GM19452 (cell line): ENCODE data around the gene HDAC10.
"Not testable (repeated sequence)": the region's sequence is repeated elsewhere in the genome, so short reads cannot be mapped to it uniquely, and the experiment has no call there.

ENCODE experiments used
- ATAC-seq: cut with Tn5 transposase; IDR thresholded peaks from one replicate; pipeline ENCODE4 v1.9.1; 2021; ENCODE audit not compliant: unreplicated experiment

The HDAC10 gene

DNA sequence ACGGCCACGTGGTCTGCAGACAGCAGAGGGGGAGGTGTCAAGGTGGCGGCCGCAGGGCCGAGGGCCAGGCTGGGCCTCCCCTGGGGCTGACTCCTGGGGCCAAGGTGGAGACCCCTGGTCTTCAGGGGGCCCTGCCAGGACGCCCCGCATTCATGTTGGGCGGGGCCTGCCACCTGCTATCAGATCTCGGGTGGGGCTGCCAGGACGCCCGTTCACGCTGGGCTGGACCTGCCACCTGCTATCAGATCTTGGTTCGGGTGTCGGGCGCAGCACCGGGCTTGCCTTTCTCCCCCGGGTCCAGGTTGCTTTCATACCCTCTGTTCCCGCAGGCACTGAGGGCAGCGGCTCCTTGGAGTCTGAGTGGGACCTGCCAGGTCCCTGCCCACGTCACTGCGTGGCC lies 35.2 kb upstream of the HDAC10 start:
- ATAC-seq, result no peak

DNA sequence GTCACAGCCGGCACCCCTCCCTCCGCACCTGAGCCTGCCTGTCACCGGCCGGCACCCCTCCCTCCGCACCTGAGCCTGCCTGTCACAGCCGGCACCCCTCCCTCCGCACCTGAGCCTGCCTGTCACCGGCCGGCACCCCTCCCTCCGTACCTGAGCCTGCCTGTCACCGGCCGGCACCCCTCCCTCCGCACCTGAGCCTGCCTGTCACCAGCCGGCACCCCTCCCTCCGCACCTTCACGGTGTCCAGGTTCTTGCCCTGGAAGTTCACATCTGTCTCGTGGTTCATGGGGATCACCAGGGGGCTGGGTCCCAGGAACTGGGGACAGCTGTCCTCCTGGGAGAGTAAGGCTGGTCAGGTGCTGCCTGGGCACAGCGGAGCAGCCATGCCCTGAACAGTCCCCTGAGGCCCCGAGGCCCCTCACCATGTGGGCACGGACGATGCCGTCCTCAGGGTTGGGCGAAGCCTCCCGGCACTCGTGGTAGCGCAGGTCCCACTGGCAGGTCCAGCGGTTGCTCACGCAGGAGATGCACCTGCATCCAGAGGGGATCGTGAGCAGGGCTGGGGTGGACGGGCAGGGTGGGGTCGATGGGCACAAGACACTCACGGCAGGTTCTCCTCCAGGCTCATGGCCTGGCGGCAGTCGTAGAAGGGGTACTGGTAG lies 34.6 kb upstream of the HDAC10 start:
- ATAC-seq, result no peak

- no peak for ATAC-seq
Observed at GRCh38 chr22:50284479-50284878, 33.4 kb upstream of the HDAC10 start.

- ATAC-seq, result no peak
Observed at GRCh38 chr22:50283821-50284220, 32.8 kb upstream of the HDAC10 start.

- ATAC-seq, result no peak
Observed at GRCh38 chr22:50282361-50283155, 31.5 kb upstream of the HDAC10 start.

DNA sequence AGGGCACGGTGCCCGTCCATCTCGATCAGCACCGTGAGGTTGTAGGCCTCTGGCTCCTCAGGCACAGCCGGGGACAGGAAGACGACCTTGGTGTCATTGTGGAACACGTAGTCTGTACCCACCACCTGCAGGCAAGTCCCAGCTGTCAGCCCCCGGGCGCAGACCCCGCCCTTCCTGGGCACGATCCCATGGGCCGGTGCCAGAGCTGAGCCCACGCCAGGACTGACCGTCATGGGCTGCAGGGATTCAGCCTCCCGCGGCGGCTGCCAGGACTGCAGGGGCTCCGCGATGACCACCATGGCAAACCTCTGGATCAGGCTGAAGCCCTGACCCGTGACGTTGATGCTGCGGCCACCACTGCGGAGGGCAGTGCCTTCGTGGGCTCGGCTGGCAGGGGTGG lies 30.9 kb upstream of the HDAC10 start:
- ATAC-seq, result no peak

DNA sequence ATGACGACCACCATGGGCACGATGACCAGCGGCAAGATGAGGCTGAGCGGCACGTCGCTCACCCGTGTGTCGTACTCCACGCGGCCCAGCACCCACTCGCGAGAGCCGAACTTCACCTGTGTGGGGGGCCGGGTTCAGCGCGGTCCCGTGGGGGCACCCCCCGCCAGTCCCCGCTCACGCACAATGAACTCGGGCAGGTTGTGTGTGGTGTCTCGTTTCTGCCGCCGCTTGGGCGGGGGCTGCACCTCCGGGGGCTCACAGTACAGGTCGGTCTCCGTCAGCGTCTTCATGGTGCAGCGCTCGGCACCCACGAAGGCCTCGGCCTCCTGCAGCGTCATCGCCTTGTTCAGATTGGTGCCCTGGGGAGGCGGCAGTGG lies 30.3 kb upstream of the HDAC10 start:
- no peak for ATAC-seq

GRCh38 chr22:50280708-50281383 lies 29.8 kb upstream of the HDAC10 start:
- ATAC-seq, result no peak

- ATAC-seq, result no peak
Observed at GRCh38 chr22:50280022-50280707, 29.1 kb upstream of the HDAC10 start.

DNA sequence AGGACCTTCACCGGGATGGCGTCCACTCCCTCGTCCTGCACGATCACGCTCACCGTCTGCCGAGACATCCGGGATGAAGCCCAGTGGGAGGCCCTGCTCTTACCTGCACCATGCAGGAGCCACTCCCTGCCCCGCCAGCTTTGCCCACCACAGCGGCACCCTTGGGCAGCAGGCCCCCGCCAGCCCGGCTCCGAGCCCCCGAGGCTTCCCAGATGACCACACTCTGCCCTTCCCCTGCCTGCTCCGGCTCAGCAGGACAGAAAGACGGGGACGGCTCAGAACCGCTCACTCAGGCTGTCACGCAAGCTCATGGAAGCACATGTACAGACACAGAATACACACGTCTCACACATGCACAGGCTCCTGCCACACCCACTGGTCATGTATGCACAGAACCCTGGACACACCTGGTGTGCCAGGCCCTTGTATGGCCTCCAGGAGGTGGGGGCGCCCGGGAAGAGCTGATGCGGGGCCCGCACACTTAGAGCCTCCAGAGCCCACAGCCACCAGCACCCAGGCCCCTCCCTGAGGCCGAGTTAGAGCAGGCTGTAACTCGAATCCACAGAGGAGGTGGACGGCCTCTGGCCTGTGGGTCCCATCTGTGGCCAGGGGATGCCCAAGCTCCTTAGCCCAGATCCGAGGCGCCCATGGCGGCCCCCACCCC lies 28.0 kb upstream of the HDAC10 start:
- ATAC-seq, result no peak

GRCh38 chr22:50278461-50278860 lies 27.4 kb upstream of the HDAC10 start:
- ATAC-seq, result no peak

DNA sequence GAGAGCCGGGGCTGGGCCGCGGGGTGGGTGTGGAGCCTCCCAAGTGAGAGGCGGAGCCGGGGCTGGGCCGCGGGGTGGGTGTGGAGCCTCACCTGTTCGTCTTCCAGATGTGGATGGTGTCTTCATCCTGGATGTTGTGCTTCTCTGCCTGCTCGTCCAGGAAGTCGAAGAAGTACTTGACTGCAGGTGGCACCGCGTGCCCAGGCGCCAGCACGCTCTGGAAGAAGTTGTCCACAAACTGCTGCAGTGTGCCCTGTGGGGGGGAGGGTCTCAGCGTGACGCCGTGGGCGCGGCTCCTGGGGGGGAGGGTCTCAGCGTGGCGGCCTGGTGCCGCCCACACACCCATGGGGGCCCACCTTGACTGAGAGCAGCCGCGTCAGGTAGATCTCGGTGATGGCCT lies 26.7 kb upstream of the HDAC10 start:
- no peak for ATAC-seq

DNA sequence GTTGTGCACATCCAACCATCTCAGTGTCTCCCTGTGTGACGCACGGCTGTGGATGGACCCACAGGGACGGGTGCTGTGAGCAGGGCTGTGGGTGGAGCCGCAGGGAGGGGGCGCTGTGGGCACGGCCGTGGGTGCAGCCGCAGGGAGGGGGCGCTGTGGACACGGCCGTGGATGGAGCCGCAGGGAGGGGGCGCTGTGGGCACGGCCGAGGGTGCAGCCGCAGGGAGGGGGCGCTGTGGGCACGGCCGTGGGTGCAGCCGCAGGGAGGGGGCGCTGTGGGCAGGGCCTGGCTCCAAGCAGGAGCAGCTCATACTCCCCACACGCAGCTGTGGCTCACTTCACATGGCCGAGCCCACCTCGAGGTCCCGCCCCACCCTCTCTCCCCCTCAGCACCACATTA lies 25.1 kb upstream of the HDAC10 start:
- peak; percentile 58 for ATAC-seq

- ATAC-seq, result no peak
Observed at GRCh38 chr22:50275181-50276055, 24.4 kb upstream of the HDAC10 start.

- no peak for ATAC-seq
Observed at GRCh38 chr22:50274771-50275170, 23.7 kb upstream of the HDAC10 start.

- ATAC-seq, result no peak
Observed at GRCh38 chr22:50274311-50274710, 23.2 kb upstream of the HDAC10 start.

DNA sequence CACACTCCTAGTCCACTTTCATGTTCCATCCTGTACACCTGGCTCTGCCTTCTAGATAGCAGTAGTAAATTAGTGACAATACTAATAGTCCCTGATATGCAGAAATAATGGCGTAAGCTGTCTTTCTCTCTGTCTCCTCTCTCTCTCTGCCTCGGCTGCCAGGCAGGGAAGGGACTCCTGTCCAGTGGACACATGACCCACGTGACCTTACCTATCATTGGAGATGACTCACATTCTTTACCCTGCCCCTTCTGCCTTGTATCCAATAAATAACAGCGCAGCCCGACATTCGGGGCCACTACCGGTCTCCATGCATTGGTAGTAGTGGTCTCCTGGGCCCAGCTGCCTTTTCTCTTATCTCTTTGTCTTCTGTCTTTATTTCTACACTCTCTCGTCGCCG lies 22.7 kb upstream of the HDAC10 start:
- not testable (repeated sequence) for ATAC-seq

DNA sequence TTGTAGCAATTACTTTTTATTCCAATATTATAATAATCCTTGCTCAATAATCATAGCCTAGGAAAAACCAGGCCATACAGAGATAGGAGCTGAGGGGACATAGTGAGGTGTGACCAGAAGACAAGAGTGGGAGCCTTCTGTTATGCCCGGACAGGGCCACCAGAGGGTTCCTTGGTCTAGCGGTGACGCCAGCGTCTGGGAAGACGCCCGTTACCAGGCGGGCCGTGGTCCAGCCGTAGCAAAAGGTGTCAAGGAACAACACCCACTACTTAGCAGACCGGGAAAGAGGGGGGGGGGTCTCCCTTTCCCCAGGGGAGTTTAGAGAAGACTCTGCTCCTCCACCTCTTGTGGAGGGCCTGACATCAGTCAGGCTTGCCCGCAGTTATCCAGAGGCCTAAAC lies 22.3 kb upstream of the HDAC10 start:
- not testable (repeated sequence) for ATAC-seq

DNA sequence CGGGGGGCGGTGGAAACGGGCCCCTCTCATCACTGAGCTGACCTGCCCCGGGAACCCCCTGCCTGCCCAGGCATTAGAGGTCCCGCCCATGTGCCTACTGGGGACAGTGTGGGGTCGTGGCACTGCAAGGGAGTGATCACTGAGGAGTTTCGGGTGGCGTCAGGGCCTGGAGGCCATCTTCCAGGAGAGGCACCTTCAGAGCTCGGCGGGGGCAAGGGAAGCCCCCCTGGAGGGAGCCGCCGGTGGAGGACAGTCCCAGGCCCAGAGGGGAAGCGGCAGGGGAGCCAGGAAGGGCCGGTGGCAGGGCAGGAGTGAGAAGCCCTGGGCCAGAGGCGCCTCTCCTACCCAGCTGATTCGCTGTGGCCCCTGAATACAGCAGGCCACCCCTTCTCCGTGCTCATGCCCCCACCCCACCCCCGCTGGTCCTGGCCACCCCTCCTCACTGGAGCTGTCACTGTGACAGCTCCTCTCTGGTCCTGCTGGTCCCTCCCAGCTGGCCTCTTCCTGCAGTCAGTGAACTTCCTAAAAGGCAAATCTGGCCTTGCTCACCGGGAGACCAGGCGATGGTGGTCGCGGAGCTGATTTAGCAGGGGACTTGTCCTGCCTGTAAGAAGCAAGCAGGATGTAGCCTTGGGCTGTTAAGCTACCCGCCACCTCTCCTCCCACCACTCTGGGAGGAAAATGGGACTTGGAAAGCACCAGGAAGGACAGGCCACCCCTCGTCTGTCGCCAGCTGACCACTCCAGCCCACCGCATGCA lies 21.2 kb upstream of the HDAC10 start:
- no peak for ATAC-seq
